ENCODE data around the gene ARL14. TPM values are rescaled to one million over a fixed set of nuclear protein-coding genes. Genes with fewer than 3 reads are reported as not detected.
A peak's percentile ranks its signal among the peaks of the same experiment; 100 is the strongest.

ARL14 gene
- total RNA-seq, 2 donors from 2014 or later: not detected

GRCh38 chr3:160678292-160678842 is 1.4 kb downstream of the ARL14 start:
- Histone ChIP-seq H3K4me1 (no peaks in the 10 kb centered on the region), H3K27me3 (no peaks in the 10 kb centered on the region), H3K27ac (no peak overlapping the region), H3K4me3 (no peak overlapping the region), H3K36me3 (no peaks in the 10 kb centered on the region), H3K9me3 (no peaks in the 10 kb centered on the region)
- no peak for DNase-seq (ENCODE audit: low spot score)
- TF ChIP-seq, protein P1, sequence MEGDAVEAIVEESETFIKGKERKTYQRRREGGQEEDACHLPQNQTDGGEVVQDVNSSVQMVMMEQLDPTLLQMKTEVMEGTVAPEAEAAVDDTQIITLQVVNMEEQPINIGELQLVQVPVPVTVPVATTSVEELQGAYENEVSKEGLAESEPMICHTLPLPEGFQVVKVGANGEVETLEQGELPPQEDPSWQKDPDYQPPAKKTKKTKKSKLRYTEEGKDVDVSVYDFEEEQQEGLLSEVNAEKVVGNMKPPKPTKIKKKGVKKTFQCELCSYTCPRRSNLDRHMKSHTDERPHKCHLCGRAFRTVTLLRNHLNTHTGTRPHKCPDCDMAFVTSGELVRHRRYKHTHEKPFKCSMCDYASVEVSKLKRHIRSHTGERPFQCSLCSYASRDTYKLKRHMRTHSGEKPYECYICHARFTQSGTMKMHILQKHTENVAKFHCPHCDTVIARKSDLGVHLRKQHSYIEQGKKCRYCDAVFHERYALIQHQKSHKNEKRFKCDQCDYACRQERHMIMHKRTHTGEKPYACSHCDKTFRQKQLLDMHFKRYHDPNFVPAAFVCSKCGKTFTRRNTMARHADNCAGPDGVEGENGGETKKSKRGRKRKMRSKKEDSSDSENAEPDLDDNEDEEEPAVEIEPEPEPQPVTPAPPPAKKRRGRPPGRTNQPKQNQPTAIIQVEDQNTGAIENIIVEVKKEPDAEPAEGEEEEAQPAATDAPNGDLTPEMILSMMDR (IDR thresholded peaks at IDR 0.05): no peak

- H3K4me3 ChIP-seq: no peak overlapping the region
- H3K27me3 ChIP-seq: no peaks in the 10 kb centered on the region
- H3K4me1 ChIP-seq: no peaks in the 10 kb centered on the region
- DNase-seq (ENCODE audit: low spot score): no peak
- no peaks in the 10 kb centered on the region for H3K36me3 ChIP-seq
- TF ChIP-seq, protein P1 (IDR thresholded peaks at IDR 0.05): no peak
- no peaks in the 10 kb centered on the region for H3K9me3 ChIP-seq
- no peak overlapping the region for H3K27ac ChIP-seq
Observed at GRCh38 chr3:160684368-160684740, 7.4 kb downstream of the ARL14 start.

GRCh38 chr3:160685144-160685766 is 8.3 kb downstream of the ARL14 start:
- TF ChIP-seq, protein P1 (IDR thresholded peaks at IDR 0.05): peak; percentile 21 to 34
- H3K36me3 ChIP-seq: no peaks in the 10 kb centered on the region
- no peak overlapping the region for H3K27ac ChIP-seq
- H3K4me3 ChIP-seq: no peak overlapping the region
- no peaks in the 10 kb centered on the region for H3K27me3 ChIP-seq
- H3K4me1 ChIP-seq: no peaks in the 10 kb centered on the region
- no peaks in the 10 kb centered on the region for H3K9me3 ChIP-seq
- no peak for DNase-seq (ENCODE audit: low spot score)

- H3K4me3 ChIP-seq: no peak overlapping the region
- no peaks in the 10 kb centered on the region for H3K27me3 ChIP-seq
- H3K4me1 ChIP-seq: no peaks in the 10 kb centered on the region
- H3K9me3 ChIP-seq: no peaks in the 10 kb centered on the region
- no peak for DNase-seq (ENCODE audit: low spot score)
- no peak overlapping the region for H3K27ac ChIP-seq
- TF ChIP-seq, protein P1 (IDR thresholded peaks at IDR 0.05): peak in 1 of 2 donors; percentile 57
- H3K36me3 ChIP-seq: no peaks in the 10 kb centered on the region
Observed at GRCh38 chr3:160686955-160687535, 10.1 kb downstream of the ARL14 start.

GRCh38 chr3:160691151-160691550 is 14.2 kb downstream of the ARL14 start:
- TF ChIP-seq, protein P1 (IDR thresholded peaks at IDR 0.05): no peak
- Histone ChIP-seq H3K4me1 (no peaks in the 10 kb centered on the region), H3K27ac (no peak overlapping the region), H3K36me3 (no peaks in the 10 kb centered on the region), H3K9me3 (no peaks in the 10 kb centered on the region), H3K27me3 (no peaks in the 10 kb centered on the region), H3K4me3 (no peak overlapping the region)
- DNase-seq (ENCODE audit: low spot score): no peak
